ENCODE results near the gene GNAS. TPM values are rescaled to one million over a fixed set of nuclear protein-coding genes. Genes with fewer than 3 reads are reported as not detected.

GNAS gene
- polyA plus RNA-seq, 1 donor (not counting 4 experiments of a cell fraction or from before 2014, with no cell fraction given): 560 TPM

DNA sequence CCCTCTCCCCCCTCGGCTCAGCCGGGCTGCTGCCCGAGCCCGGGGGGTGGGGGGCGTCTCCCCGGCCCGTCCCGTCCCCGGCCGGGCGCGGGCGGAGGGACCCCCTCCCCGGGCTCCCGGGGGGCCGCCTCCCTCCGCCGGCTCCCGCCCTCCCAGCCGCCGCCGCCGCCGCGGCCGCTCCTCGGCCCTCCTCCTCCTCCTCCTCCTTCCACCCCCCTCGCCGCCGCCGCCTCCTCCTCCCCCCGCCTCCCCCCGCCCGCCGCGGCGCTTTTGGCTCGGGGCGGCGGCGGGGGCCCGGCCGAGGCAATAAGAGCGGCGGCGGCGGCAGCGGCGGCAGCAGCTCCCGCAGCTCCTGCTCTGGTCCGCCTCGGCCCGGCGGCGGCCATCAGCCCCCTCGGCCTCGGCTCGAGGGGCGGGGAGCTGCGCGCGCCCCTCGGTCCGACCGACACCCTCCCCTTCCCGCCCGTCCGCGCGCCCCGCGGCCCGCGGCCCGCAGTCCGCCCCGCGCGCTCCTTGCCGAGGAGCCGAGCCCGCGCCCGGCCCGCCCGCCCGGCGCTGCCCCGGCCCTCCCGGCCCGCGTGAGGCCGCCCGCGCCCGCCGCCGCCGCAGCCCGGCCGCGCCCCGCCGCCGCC lies 38.7 kb downstream of the GNAS start:
- H3K4me3 ChIP-seq (ENCODE audit: control insufficient read depth in 2 of 3, extremely low read depth in 1 of 3, insufficient read depth in 2 of 3, low read depth in 1 of 3, low read length in 3 of 3): peak overlapping the region; percentile 68 to 85 (median 75)
- no peak overlapping the region for H2AFZ ChIP-seq (ENCODE audit: control insufficient read depth, low read length)
- H3K9me3 ChIP-seq (ENCODE audit: control insufficient read depth, low read depth, low read length): no peaks in the 10 kb centered on the region
- peaks cover 25% of the 10 kb centered on the region for H3K4me1 ChIP-seq (ENCODE audit: control insufficient read depth, extremely low read depth, insufficient read depth, low read length)
- no peaks in the 10 kb centered on the region for H3K27me3 ChIP-seq (ENCODE audit: control insufficient read depth, extremely low read depth, insufficient read depth, low read length)
- H3K36me3 ChIP-seq (ENCODE audit: control insufficient read depth in 2 of 2, extremely low read depth in 1 of 2, insufficient read depth in 2 of 2, low read length in 2 of 2): no peaks in the 10 kb centered on the region
- H3K79me2 ChIP-seq (ENCODE audit: control insufficient read depth, insufficient read depth, low read length): peaks cover 50% of the 10 kb centered on the region
- DNase-seq (ENCODE audit: low read depth, low spot score) (no peak), FAIRE-seq (no peak)
- peak overlapping the region; percentile 49 for H3K27ac ChIP-seq (ENCODE audit: control insufficient read depth, insufficient read depth, low read length)
- H3K9ac ChIP-seq (ENCODE audit: control insufficient read depth, extremely low read depth, insufficient read depth, low read length): peak overlapping the region; percentile 82
- dilution Hi-C loops (cut with MboI; ENCODE audit: extremely low pct_ligation_motif_present, low sequenced_read_pairs): no loop called here
- H4K20me1 ChIP-seq (ENCODE audit: control insufficient read depth, extremely low read depth, insufficient read depth, low read length): peaks cover 13% of the 10 kb centered on the region
- TF ChIP-seq, protein P1, sequence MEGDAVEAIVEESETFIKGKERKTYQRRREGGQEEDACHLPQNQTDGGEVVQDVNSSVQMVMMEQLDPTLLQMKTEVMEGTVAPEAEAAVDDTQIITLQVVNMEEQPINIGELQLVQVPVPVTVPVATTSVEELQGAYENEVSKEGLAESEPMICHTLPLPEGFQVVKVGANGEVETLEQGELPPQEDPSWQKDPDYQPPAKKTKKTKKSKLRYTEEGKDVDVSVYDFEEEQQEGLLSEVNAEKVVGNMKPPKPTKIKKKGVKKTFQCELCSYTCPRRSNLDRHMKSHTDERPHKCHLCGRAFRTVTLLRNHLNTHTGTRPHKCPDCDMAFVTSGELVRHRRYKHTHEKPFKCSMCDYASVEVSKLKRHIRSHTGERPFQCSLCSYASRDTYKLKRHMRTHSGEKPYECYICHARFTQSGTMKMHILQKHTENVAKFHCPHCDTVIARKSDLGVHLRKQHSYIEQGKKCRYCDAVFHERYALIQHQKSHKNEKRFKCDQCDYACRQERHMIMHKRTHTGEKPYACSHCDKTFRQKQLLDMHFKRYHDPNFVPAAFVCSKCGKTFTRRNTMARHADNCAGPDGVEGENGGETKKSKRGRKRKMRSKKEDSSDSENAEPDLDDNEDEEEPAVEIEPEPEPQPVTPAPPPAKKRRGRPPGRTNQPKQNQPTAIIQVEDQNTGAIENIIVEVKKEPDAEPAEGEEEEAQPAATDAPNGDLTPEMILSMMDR (optimal IDR thresholded peaks at IDR 0.05 in 1 of 3, IDR thresholded peaks at IDR 0.05 in 1 of 3, conservative IDR thresholded peaks at IDR 0.05 in 1 of 3; ENCODE audit: extremely low read depth in 1 of 3, insufficient read depth in 2 of 3, low read length in 3 of 3): no peak
- no peak for TF ChIP-seq EZH2 (IDR thresholded peaks at IDR 0.05; ENCODE audit: low read length)
- no peaks in the 10 kb centered on the region for H3K9me1 ChIP-seq (ENCODE audit: control insufficient read depth, extremely low read depth, insufficient read depth, low read length)
- H3K4me2 ChIP-seq (ENCODE audit: control insufficient read depth, extremely low read depth, insufficient read depth, low read depth, low read length): peak overlapping the region; percentile 77

DNA sequence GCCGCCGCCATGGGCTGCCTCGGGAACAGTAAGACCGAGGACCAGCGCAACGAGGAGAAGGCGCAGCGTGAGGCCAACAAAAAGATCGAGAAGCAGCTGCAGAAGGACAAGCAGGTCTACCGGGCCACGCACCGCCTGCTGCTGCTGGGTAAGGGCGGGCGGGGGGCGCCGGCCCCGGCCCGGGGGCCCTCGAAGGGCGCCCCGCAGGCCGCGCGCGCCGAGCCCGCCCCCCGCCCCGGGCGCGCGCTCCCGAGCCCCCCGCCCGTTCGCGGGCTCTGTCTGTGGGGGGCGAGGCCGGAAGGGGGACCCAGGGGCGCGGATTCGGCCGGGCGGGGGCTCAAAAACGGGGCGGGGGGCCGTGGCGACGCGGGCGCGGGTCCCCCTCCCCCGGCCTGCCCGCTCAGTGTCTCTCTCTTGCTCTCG lies 39.2 kb downstream of the GNAS start:
- no peaks in the 10 kb centered on the region for H3K9me3 ChIP-seq (ENCODE audit: control insufficient read depth, low read depth, low read length)
- peak overlapping the region; percentile 51 to 87 (median 85) for H3K4me3 ChIP-seq (ENCODE audit: control insufficient read depth in 2 of 3, extremely low read depth in 1 of 3, insufficient read depth in 2 of 3, low read depth in 1 of 3, low read length in 3 of 3)
- peak overlapping the region; percentile 79 for H3K27ac ChIP-seq (ENCODE audit: control insufficient read depth, insufficient read depth, low read length)
- H3K79me2 ChIP-seq (ENCODE audit: control insufficient read depth, insufficient read depth, low read length): peaks cover 55% of the 10 kb centered on the region
- H3K9ac ChIP-seq (ENCODE audit: control insufficient read depth, extremely low read depth, insufficient read depth, low read length): peak overlapping the region; percentile 82
- H3K27me3 ChIP-seq (ENCODE audit: control insufficient read depth, extremely low read depth, insufficient read depth, low read length): no peaks in the 10 kb centered on the region
- H3K36me3 ChIP-seq (ENCODE audit: control insufficient read depth in 2 of 2, extremely low read depth in 1 of 2, insufficient read depth in 2 of 2, low read length in 2 of 2): peaks cover 0 to 1% of the 10 kb centered on the region in 2 experiments
- peaks cover 25% of the 10 kb centered on the region for H3K4me1 ChIP-seq (ENCODE audit: control insufficient read depth, extremely low read depth, insufficient read depth, low read length)
- H3K9me1 ChIP-seq (ENCODE audit: control insufficient read depth, extremely low read depth, insufficient read depth, low read length): no peaks in the 10 kb centered on the region
- TF ChIP-seq, protein P1 (optimal IDR thresholded peaks at IDR 0.05 in 1 of 3, IDR thresholded peaks at IDR 0.05 in 1 of 3, conservative IDR thresholded peaks at IDR 0.05 in 1 of 3; ENCODE audit: extremely low read depth in 1 of 3, insufficient read depth in 2 of 3, low read length in 3 of 3): no peak
- no peak for TF ChIP-seq EZH2 (IDR thresholded peaks at IDR 0.05; ENCODE audit: low read length)
- dilution Hi-C loops (cut with MboI; ENCODE audit: extremely low pct_ligation_motif_present, low sequenced_read_pairs): no loop called here
- H4K20me1 ChIP-seq (ENCODE audit: control insufficient read depth, extremely low read depth, insufficient read depth, low read length): peaks cover 16% of the 10 kb centered on the region
- FAIRE-seq (no peak), DNase-seq (ENCODE audit: low read depth, low spot score) (no peak)
- H2AFZ ChIP-seq (ENCODE audit: control insufficient read depth, low read length): no peak overlapping the region
- no peak overlapping the region for H3K4me2 ChIP-seq (ENCODE audit: control insufficient read depth, extremely low read depth, insufficient read depth, low read depth, low read length)

Measured in keratinocyte (primary cell).